Right renal pelvis (tissue), 4 donors: ENCODE results near the gene RTN4RL2. TPM values are rescaled to one million over a fixed set of nuclear protein-coding genes. Genes with fewer than 3 reads are reported as not detected.

ENCODE experiments used
- DNase-seq, 4 donors: peaks; one replicate each; pipeline ENCODE4 v3.0.0-alpha.2; 2013; ENCODE audit warnings: low read depth in 4 of 4, low spot score in 3 of 4, missing footprints in 1 of 4
- polyA plus RNA-seq, 4 donors: library from polyadenylated mRNA; unstranded; fragments of 120-200 nt; gene quantifications; one replicate each; pipeline ENCODE4 v1.2.1, GENCODE V29; 2013; ENCODE audit not compliant: insufficient read length in 4 of 4

RTN4RL2 gene
- polyA plus RNA-seq, 4 donors = 2.8 to 4.3 (median 3.2) TPM

GRCh38 chr11:57516061-57516443 is 55.7 kb downstream of the RTN4RL2 start:
- no peak for DNase-seq

DNA sequence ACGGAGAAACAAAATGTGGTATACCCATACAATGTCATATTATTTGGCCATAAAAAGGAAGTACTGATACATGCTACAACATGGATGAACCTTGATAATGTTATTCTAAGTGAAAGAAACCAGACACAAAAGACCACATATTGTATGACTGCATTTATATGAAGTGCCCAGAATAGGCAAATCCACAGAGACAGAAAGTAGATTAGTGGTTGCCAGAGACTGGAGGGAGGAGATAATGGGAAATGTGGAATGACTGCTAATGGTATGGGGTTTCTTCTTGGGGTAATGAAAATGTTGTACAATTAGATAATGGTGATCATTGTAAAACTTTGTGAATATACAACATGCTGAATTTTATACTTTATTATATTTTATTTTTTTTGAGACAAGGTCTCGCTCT is 60.8 kb downstream of the RTN4RL2 start:
- no peak for DNase-seq

DNA sequence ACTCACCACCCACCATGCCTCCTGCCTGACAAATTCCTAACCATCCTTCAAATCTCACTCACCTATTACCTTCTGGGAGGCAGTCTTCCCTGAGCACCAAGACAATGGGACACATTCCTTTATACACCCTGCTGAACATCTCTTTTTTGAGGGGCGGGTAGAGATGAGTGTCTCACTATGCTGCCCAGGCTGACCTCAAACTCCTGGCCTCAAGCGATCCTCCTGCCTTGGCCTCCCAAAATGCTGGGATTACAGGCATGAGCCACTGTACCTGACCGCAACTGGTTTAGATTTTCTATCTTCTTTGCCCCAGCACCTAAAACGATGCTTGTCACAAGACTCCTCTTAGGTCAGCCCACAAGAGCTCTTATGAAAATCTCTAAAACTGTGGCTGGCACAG is 63.1 kb downstream of the RTN4RL2 start:
- no peak for DNase-seq

Other genes with a start within 250 kb of the RTN4RL2 start
- gene APLNR, start 223.3 kb upstream of the RTN4RL2 start, polyA plus RNA-seq = 100 to 1,000 TPM in 2 of 4 donors, 10 to 100 TPM in 2; 93.9 to 111 (median 102) TPM
- 10 to 100 TPM; 63.9 to 69.6 (median 64.7) TPM for gene TNKS1BP1, start 135.6 kb upstream of the RTN4RL2 start, polyA plus RNA-seq
- 100 to 1,000 TPM; 166 to 176 (median 173) TPM for gene SSRP1, start 124.6 kb upstream of the RTN4RL2 start, polyA plus RNA-seq
- 1 to 10 TPM in 1 of 4 donors, under 1 TPM in 3; 0.42 to 1.5 (median 0.64) TPM for gene P2RX3, start 122.2 kb upstream of the RTN4RL2 start, polyA plus RNA-seq
- gene PRG3, start 79.4 kb upstream of the RTN4RL2 start, polyA plus RNA-seq = under 1 TPM in 3 of 4 donors, not detected in 1; 0.22 to 0.94 (median 0.66) TPM
- 1 to 10 TPM in 2 of 4 donors, under 1 TPM in 2; 0.62 to 2.4 (median 1.3) TPM for gene PRG2, start 69.9 kb upstream of the RTN4RL2 start, polyA plus RNA-seq
- 10 to 100 TPM; 21.9 to 26.1 (median 22.5) TPM for gene SLC43A3, start 33.4 kb upstream of the RTN4RL2 start, polyA plus RNA-seq
- gene SLC43A1, start 55.2 kb downstream of the RTN4RL2 start, polyA plus RNA-seq = 1 to 10 TPM; 5.4 to 6.6 (median 5.9) TPM
- gene TIMM10, start 70.2 kb downstream of the RTN4RL2 start, polyA plus RNA-seq = 10 to 100 TPM; 43.8 to 56.6 (median 49.4) TPM
- under 1 TPM; 0.10 to 0.45 (median 0.23) TPM for gene SMTNL1, start 77.1 kb downstream of the RTN4RL2 start, polyA plus RNA-seq
- gene UBE2L6, start 107.1 kb downstream of the RTN4RL2 start, polyA plus RNA-seq = 10 to 100 TPM; 38.4 to 41.1 (median 39.5) TPM
- gene SERPING1, start 137.2 kb downstream of the RTN4RL2 start, polyA plus RNA-seq = 100 to 1,000 TPM; 157 to 178 (median 171) TPM
- gene YPEL4, start 189.4 kb downstream of the RTN4RL2 start, polyA plus RNA-seq = 1 to 10 TPM; 1.5 to 2.5 (median 1.8) TPM
- gene CLP1, start 197.2 kb downstream of the RTN4RL2 start, polyA plus RNA-seq = 10 to 100 TPM; 14.6 to 17.1 (median 15.1) TPM
- gene ZDHHC5, start 207.6 kb downstream of the RTN4RL2 start, polyA plus RNA-seq = 10 to 100 TPM; 54.9 to 58.4 (median 55.8) TPM